H9 (cell line): Measurements from ENCODE around the gene SIL1. TPM values are rescaled to one million over a fixed set of nuclear protein-coding genes. Genes with fewer than 3 reads are reported as not detected.
"Not testable (repeated sequence)": the region's sequence is repeated elsewhere in the genome, so short reads cannot be mapped to it uniquely, and the experiment has no call there.

Source experiments
- DNase-seq: peaks from one replicate; pipeline ENCODE4 v3.0.0-alpha.2; 2017
- H2AFZ ChIP-seq: one replicate; pipeline ENCODE4 v1.6.1; 2013; ENCODE audit warnings: mild to moderate bottlenecking, low read length, control low read depth, moderate library complexity
- H2AK5ac ChIP-seq: 2 replicates; pipeline ENCODE4 v1.6.1; 2013; ENCODE audit warnings: low read length, control low read depth, mixed read lengths; ENCODE audit not compliant: insufficient read length
- H2BK120ac ChIP-seq: one replicate; pipeline ENCODE4 v1.6.1; 2013; ENCODE audit warnings: low read depth, mild to moderate bottlenecking, low read length, control low read depth, inconsistent platforms; ENCODE audit not compliant: poor library complexity, severe bottlenecking
- H2BK12ac ChIP-seq: 2 replicates; pipeline ENCODE4 v1.6.1; 2013; ENCODE audit warnings: low read length, control low read depth, mixed read lengths, low read depth; ENCODE audit not compliant: insufficient read length
- H2BK15ac ChIP-seq: 2 replicates; pipeline ENCODE4 v1.6.1; 2013; ENCODE audit warnings: low read depth, low read length, control low read depth
- H2BK20ac ChIP-seq: one replicate; pipeline ENCODE4 v1.6.1; 2013; ENCODE audit warnings: low read depth, mild to moderate bottlenecking, low read length, control low read depth, inconsistent platforms; ENCODE audit not compliant: poor library complexity, severe bottlenecking
- H2BK5ac ChIP-seq: 2 replicates; pipeline ENCODE4 v1.6.1; 2013; ENCODE audit warnings: low read length, control low read depth, mixed read lengths; ENCODE audit not compliant: insufficient read length
- H3K14ac ChIP-seq: 2 replicates; pipeline ENCODE4 v1.6.1; 2013; ENCODE audit warnings: low read length, control low read depth; ENCODE audit not compliant: insufficient read depth
- H3K18ac ChIP-seq: 2 replicates; pipeline ENCODE4 v1.6.1; 2013; ENCODE audit warnings: low read depth, mild to moderate bottlenecking, mixed read lengths, low read length, control low read depth; ENCODE audit not compliant: insufficient read length
- H3K23ac ChIP-seq: 2 replicates; pipeline ENCODE4 v1.6.1; 2013; ENCODE audit warnings: low read length, control low read depth, mixed read lengths, low read depth; ENCODE audit not compliant: insufficient read length
- H3K23me2 ChIP-seq: 2 replicates; pipeline ENCODE4 v1.6.1; 2013; ENCODE audit warnings: low read depth, mild to moderate bottlenecking, mixed read lengths, low read length, control low read depth; ENCODE audit not compliant: insufficient read length, poor library complexity, severe bottlenecking
- H3K27ac ChIP-seq: 2 replicates; pipeline ENCODE4 v1.5.1; 2013; ENCODE audit warnings: low read length, control low read depth, mixed read lengths, low read depth; ENCODE audit not compliant: insufficient read length
- H3K27me3 ChIP-seq: 2 replicates; pipeline ENCODE4 v1.6.1; 2013; ENCODE audit warnings: low read length, control low read depth, inconsistent platforms; ENCODE audit not compliant: insufficient read depth
- H3K4ac ChIP-seq: 2 replicates; pipeline ENCODE4 v1.6.1; 2013; ENCODE audit warnings: low read depth, mild to moderate bottlenecking, control low read depth, inconsistent platforms, low read length, moderate library complexity
- H3K4me1 ChIP-seq: 2 replicates; pipeline ENCODE4 v1.6.1; 2013; ENCODE audit warnings: low read length, control low read depth, inconsistent platforms; ENCODE audit not compliant: insufficient read depth
- H3K4me2 ChIP-seq: 2 replicates; pipeline ENCODE4 v1.6.1; 2013; ENCODE audit warnings: low read length, control low read depth, mixed read lengths; ENCODE audit not compliant: insufficient read length, insufficient read depth
- H3K56ac ChIP-seq: 2 replicates; pipeline ENCODE4 v1.6.1; 2013; ENCODE audit warnings: low read depth, mild to moderate bottlenecking, mixed read lengths, low read length, control low read depth; ENCODE audit not compliant: insufficient read length
- H3K79me1 ChIP-seq: 2 replicates; pipeline ENCODE4 v1.6.1; 2013; ENCODE audit warnings: low read depth, mild to moderate bottlenecking, moderate library complexity, low read length, control low read depth, inconsistent platforms; ENCODE audit not compliant: insufficient read depth, poor library complexity, severe bottlenecking
- H3K79me2 ChIP-seq: 2 replicates; pipeline ENCODE4 v1.6.1; 2013; ENCODE audit warnings: low read length, control low read depth, inconsistent platforms; ENCODE audit not compliant: insufficient read depth
- H3K9ac ChIP-seq: 2 replicates; pipeline ENCODE4 v1.6.1; 2013; ENCODE audit warnings: low read length, control low read depth, mixed read lengths; ENCODE audit not compliant: insufficient read length; ENCODE audit errors: extremely low read depth
- H3K9me3 ChIP-seq: one replicate; pipeline ENCODE4 v1.6.1; 2013; ENCODE audit warnings: low read depth, low read length, inconsistent platforms; ENCODE audit not compliant: control insufficient read depth
- H3T11ph ChIP-seq: one replicate; pipeline ENCODE4 v1.6.1; 2013; ENCODE audit warnings: mild to moderate bottlenecking, low read length, control low read depth, inconsistent platforms
- H4K20me1 ChIP-seq: one replicate; pipeline ENCODE4 v1.6.1; 2013; ENCODE audit not compliant: control insufficient read depth, insufficient read length, insufficient read depth
- H4K5ac ChIP-seq: 2 replicates; pipeline ENCODE4 v1.6.1; 2013; ENCODE audit warnings: low read depth, mild to moderate bottlenecking, mixed read lengths, low read length, control low read depth; ENCODE audit not compliant: insufficient read length
- H4K8ac ChIP-seq: replicated peaks from 2 replicates; pipeline ENCODE4 v1.6.1; 2013; ENCODE audit warnings: low read length, control low read depth, mixed read lengths, low read depth; ENCODE audit not compliant: insufficient read length
- H4K91ac ChIP-seq: 2 replicates; pipeline ENCODE4 v1.6.1; 2013; ENCODE audit warnings: low read depth, mild to moderate bottlenecking, moderate library complexity, mixed read lengths, low read length, control low read depth; ENCODE audit not compliant: insufficient read length
- H3K27ac Mint-ChIP-seq, 3 experiments: 2 replicates in 2 of 3; 3 replicates in 1 of 3; pipeline ENCODE4 v1.8.0; 2020 to 2021; ENCODE audit warnings: mixed read lengths in 3 of 3, mild to moderate bottlenecking in 1 of 3, moderate library complexity in 1 of 3
- H3K27me3 Mint-ChIP-seq: 2 replicates; pipeline ENCODE4 v1.8.0; 2021; ENCODE audit warnings: low read depth, mild to moderate bottlenecking, moderate library complexity, mixed read lengths
- H3K36me3 Mint-ChIP-seq, 3 experiments: 2 replicates in 2 of 3; 3 replicates in 1 of 3; pipeline ENCODE4 v1.8.0; 2020 to 2021; ENCODE audit warnings: low read depth in 3 of 3, mixed read lengths in 3 of 3; ENCODE audit not compliant: insufficient read depth in 1 of 3
- H3K4me1 Mint-ChIP-seq, 2 experiments: 2 replicates each; pipeline ENCODE4 v1.8.0; 2020; ENCODE audit warnings: mixed read lengths in 2 of 2
- H3K4me3 Mint-ChIP-seq, 2 experiments: 2 replicates in 1 of 2; 3 replicates in 1 of 2; pipeline ENCODE4 v1.8.0; 2020 to 2021; ENCODE audit warnings: mild to moderate bottlenecking in 2 of 2, mixed read lengths in 2 of 2, moderate library complexity in 1 of 2
- H3K9me3 Mint-ChIP-seq, 2 experiments: 2 replicates in 1 of 2; 3 replicates in 1 of 2; pipeline ENCODE4 v1.8.0; 2020; ENCODE audit warnings: mild to moderate bottlenecking in 2 of 2, mixed read lengths in 2 of 2, moderate library complexity in 1 of 2
- WGBS: extraction: QIAGEN DNeasy Blood & Tissue Kit; methylation state at CpG from one replicate; pipeline ENCODE4 v1.1.7; 2013; ENCODE audit warnings: missing lambda C conversion rate, low lambda C conversion rate, mixed read lengths; ENCODE audit not compliant: insufficient read length; ENCODE audit errors: extremely low coverage; 5-methylcytosine and 5-hydroxymethylcytosine counted together
- total RNA-seq: library from RNA; stranded (reverse); gene quantifications from 2 replicates; pipeline ENCODE4 v1.2.1, GENCODE V29; 2021

The SIL1 gene
- total RNA-seq, 1 experiment from 2014 or later = 10.6 TPM

DNA sequence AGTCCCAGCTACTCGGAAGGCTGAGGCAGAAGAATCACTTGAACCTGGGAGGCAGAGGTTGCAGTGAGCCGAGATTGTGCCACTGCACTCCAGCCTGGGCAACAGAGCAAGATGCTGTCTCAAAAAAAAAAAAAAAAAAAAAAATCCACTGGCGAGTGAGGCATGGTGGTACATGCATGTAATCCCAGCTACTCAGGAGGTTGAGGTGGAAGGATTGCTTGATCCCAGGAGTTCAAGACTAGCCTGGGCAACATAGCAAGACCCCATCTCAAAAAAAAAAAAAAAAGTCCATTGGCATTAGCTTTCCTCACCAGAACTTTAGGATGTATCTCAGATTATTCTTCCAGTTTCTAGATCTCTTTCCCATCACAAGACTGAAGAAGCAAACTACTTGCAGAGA lies 6.2 kb downstream of the SIL1 start:
- not testable (repeated sequence) for H2BK120ac ChIP-seq, H3K36me3 Mint-ChIP-seq, H3K27ac ChIP-seq, H2AFZ ChIP-seq, H3K18ac ChIP-seq, H4K5ac ChIP-seq, H2BK12ac ChIP-seq, H3K14ac ChIP-seq, H4K91ac ChIP-seq, H3K9me3 Mint-ChIP-seq, H3K4me3 Mint-ChIP-seq, H4K20me1 ChIP-seq, H3K4me1 ChIP-seq, DNase-seq, H3K23ac ChIP-seq, H3K79me2 ChIP-seq, H3K4me1 Mint-ChIP-seq, H2BK15ac ChIP-seq, H2BK20ac ChIP-seq, H3K9ac ChIP-seq, H3K79me1 ChIP-seq, H4K8ac ChIP-seq, H3K4ac ChIP-seq, H3K56ac ChIP-seq, H3K27me3 ChIP-seq, H3K27me3 Mint-ChIP-seq, H3K4me2 ChIP-seq, H2AK5ac ChIP-seq, H3T11ph ChIP-seq, H2BK5ac ChIP-seq, H3K9me3 ChIP-seq, H3K27ac Mint-ChIP-seq, H3K23me2 ChIP-seq
- WGBS = no CpG with 5 or more reads among the region's 3 CpGs
